Glutamatergic neuron (in vitro differentiated cells): ENCODE data around the gene DCLK1. TPM values are rescaled to one million over a fixed set of nuclear protein-coding genes. Genes with fewer than 3 reads are reported as not detected.

Experiments
- DNase-seq: peaks from one replicate; pipeline ENCODE4 v3.0.0; 2022
- H3K27ac Mint-ChIP-seq: one replicate; pipeline ENCODE4 v1.8.0; 2020; ENCODE audit warnings: mild to moderate bottlenecking, mixed read lengths, inconsistent platforms; ENCODE audit not compliant: unreplicated experiment
- H3K27me3 Mint-ChIP-seq: one replicate; pipeline ENCODE4 v1.8.0; 2020; ENCODE audit warnings: mild to moderate bottlenecking, moderate library complexity, mixed read lengths, inconsistent platforms; ENCODE audit not compliant: unreplicated experiment
- H3K36me3 Mint-ChIP-seq: one replicate; pipeline ENCODE4 v1.8.0; 2020; ENCODE audit warnings: mild to moderate bottlenecking, mixed read lengths, inconsistent platforms; ENCODE audit not compliant: unreplicated experiment
- H3K4me1 Mint-ChIP-seq: one replicate; pipeline ENCODE4 v1.8.0; 2020; ENCODE audit warnings: mild to moderate bottlenecking, low read depth, mixed read lengths, inconsistent platforms; ENCODE audit not compliant: unreplicated experiment
- H3K4me3 Mint-ChIP-seq: one replicate; pipeline ENCODE4 v1.8.0; 2020; ENCODE audit warnings: mild to moderate bottlenecking, mixed read lengths, inconsistent platforms; ENCODE audit not compliant: unreplicated experiment
- H3K9me3 Mint-ChIP-seq: one replicate; pipeline ENCODE4 v1.8.0; 2020; ENCODE audit warnings: mild to moderate bottlenecking, moderate library complexity, mixed read lengths, inconsistent platforms; ENCODE audit not compliant: unreplicated experiment
- CTCF ChIP-seq: fragments of 200-600 bp; sonication (generic); IDR thresholded peaks from one replicate; pipeline ENCODE4 v1.5.0; 2021; ENCODE audit not compliant: partially characterized antibody, unreplicated experiment
- total RNA-seq: library from RNA; stranded (reverse); fragmentation: NEBNext Ultra II Directional; extraction: Animal tissue kit (Norgen Biotek cat#: 25700); gene quantifications from one replicate; pipeline ENCODE4 v1.2.1, GENCODE V29; 2021; ENCODE audit not compliant: unreplicated experiment

Gene DCLK1
- total RNA-seq, 1 donor from 2014 or later: 63.9 TPM

- Mint-ChIP-seq H3K27me3 (peaks cover 1% of the 10 kb centered on the region), H3K36me3 (peaks cover 10% of the 10 kb centered on the region), H3K9me3 (peaks cover 2% of the 10 kb centered on the region), H3K4me1 (peaks cover 12% of the 10 kb centered on the region), H3K27ac (no peak overlapping the region), H3K4me3 (no peak overlapping the region)
- TF ChIP-seq CTCF: no peak
- DNase-seq: no peak
Measured at GRCh38 chr13:35947315-35947714, 183.9 kb downstream of the DCLK1 start.

- Mint-ChIP-seq H3K9me3 (peaks cover 2% of the 10 kb centered on the region), H3K27ac (no peak overlapping the region), H3K4me1 (peaks cover 12% of the 10 kb centered on the region), H3K36me3 (peaks cover 10% of the 10 kb centered on the region), H3K4me3 (no peak overlapping the region), H3K27me3 (peaks cover 5% of the 10 kb centered on the region)
- no peak for TF ChIP-seq CTCF
- DNase-seq: no peak
Measured at GRCh38 chr13:35945368-35945767, 185.8 kb downstream of the DCLK1 start.

GRCh38 chr13:35941374-35941773, 189.8 kb downstream of the DCLK1 start:
- Mint-ChIP-seq H3K27ac (no peak overlapping the region), H3K4me3 (no peak overlapping the region), H3K9me3 (no peaks in the 10 kb centered on the region), H3K36me3 (peaks cover 19% of the 10 kb centered on the region), H3K4me1 (no peaks in the 10 kb centered on the region), H3K27me3 (peaks cover 5% of the 10 kb centered on the region)
- no peak for DNase-seq
- no peak for TF ChIP-seq CTCF

DNA sequence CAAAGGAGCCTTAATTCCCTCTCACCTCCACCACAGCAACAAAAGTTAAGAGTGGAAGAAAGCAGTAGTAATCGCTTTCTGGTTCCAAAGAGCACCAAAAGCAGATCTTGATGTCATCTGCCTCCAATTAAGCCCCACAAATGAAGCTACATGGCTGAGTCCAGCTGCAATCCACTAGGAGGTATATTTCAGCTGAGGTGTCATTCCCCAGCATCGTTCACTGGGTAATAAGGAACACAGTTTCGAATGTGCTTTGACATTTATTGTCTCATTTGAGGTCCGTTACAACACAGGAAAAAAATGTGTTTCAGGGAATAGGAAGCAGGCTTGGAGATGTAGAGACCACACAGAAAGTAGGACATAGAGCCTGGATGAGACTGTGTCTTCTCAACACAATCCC, 190.4 kb downstream of the DCLK1 start:
- Mint-ChIP-seq H3K4me1 (no peaks in the 10 kb centered on the region), H3K27me3 (peaks cover 5% of the 10 kb centered on the region), H3K27ac (no peak overlapping the region), H3K9me3 (no peaks in the 10 kb centered on the region), H3K4me3 (no peak overlapping the region), H3K36me3 (peaks cover 22% of the 10 kb centered on the region)
- DNase-seq: no peak
- no peak for TF ChIP-seq CTCF

DNA sequence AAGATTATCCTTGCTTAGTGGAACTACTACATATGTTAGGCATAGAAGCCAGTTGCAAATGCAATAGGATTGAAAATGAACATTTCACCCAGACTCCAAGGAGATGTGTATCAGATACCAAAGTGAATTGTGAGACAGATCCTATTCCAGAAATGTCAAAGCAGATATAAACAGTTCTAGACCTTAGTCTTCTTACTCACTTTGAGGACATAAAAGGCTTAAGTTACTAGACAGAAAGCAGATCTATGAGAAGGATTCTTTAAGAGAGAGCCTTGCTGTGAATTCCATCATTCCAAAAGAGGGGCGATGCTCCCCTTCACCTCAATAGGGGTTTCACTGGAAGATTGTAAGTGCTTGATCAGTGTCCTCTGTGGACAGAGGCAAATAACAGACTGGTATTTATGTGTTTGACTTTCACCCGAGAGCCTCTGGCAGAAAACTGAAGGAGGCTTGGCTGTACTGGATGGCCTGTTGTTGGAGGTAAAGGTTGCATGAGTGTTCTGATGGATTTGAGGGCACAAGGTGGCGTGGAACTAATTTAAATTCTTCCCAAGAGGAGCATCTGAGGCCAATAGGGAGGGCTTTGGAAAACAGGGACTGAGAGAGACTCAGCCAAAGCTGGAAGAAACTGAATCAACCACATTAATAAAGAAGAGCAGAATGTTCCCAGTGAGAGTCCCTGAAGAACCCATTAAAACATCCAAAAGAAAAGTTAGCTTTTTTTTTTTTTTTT, 194.8 kb downstream of the DCLK1 start:
- DNase-seq: no peak
- no peak for TF ChIP-seq CTCF
- H3K4me3 Mint-ChIP-seq: no peak overlapping the region
- H3K9me3 Mint-ChIP-seq: peaks cover 3% of the 10 kb centered on the region
- peaks cover 6% of the 10 kb centered on the region for H3K27me3 Mint-ChIP-seq
- H3K36me3 Mint-ChIP-seq: peaks cover 40% of the 10 kb centered on the region
- no peak overlapping the region for H3K27ac Mint-ChIP-seq
- no peaks in the 10 kb centered on the region for H3K4me1 Mint-ChIP-seq
